ENCODE results near the gene NACC1. TPM values are rescaled to one million over a fixed set of nuclear protein-coding genes. Genes with fewer than 3 reads are reported as not detected.

The NACC1 gene
- total and polyA plus RNA-seq, 2 donors (not counting 3 experiments of a cell fraction or from before 2014, with no cell fraction given), result 97.6 to 120 TPM

- Histone ChIP-seq H3K4me3 (replicated peaks in 1 of 3; ENCODE audit: insufficient read depth in 1 of 3, low read depth in 1 of 3, low read length in 3 of 3) (no peak overlapping the region), H3K27me3 (ENCODE audit: control insufficient read depth in 2 of 2, insufficient read depth in 2 of 2, low read length in 2 of 2) (no peaks in the 10 kb centered on the region), H3K9me1 (replicated peaks; ENCODE audit: control insufficient read depth, extremely low read depth, insufficient read depth, low read length) (no peaks in the 10 kb centered on the region), H3K36me3 (ENCODE audit: control insufficient read depth in 2 of 2, extremely low read depth in 1 of 2, insufficient read depth in 2 of 2, low read length in 2 of 2) (peaks cover 0 to 7% of the 10 kb centered on the region in 2 experiments), H4K20me1 (replicated peaks; ENCODE audit: control insufficient read depth, extremely low read depth, insufficient read depth, low read length) (no peaks in the 10 kb centered on the region), H3K79me2 (ENCODE audit: control insufficient read depth, insufficient read depth, low read length) (peaks cover 88% of the 10 kb centered on the region), H3K27ac (ENCODE audit: insufficient read depth, low read depth, low read length) (no peak overlapping the region), H3K9me3 (replicated peaks; ENCODE audit: control insufficient read depth, insufficient read depth, low read length) (no peaks in the 10 kb centered on the region), H2AFZ (ENCODE audit: low read depth, low read length) (no peak overlapping the region), H3K4me1 (ENCODE audit: control insufficient read depth, extremely low read depth, insufficient read depth, low read length) (peaks cover 8% of the 10 kb centered on the region), H3K9ac (replicated peaks; ENCODE audit: extremely low read depth, insufficient read depth, low read length) (no peak overlapping the region), H3K4me2 (ENCODE audit: insufficient read depth, low read length) (no peak overlapping the region)
- FAIRE-seq (no peak), DNase-seq (ENCODE audit: low read depth, low spot score) (no peak)
- BruUV-seq (replicated peaks), result no TSS peak
- intact Hi-C loops (cut with micrococcal nuclease), result no loop called here
- CTCF ChIA-PET, result interaction anchor here (0.6 kb wide), 1 partner anchor 111 kb away, joined by 3 read pairs; no protein-coding TSS in a partner anchor
- dilution Hi-C loops (cut with MboI; ENCODE audit: extremely low pct_ligation_motif_present, low sequenced_read_pairs), result no loop called here
- POLR2A ChIA-PET, result no interaction called here
- TF ChIP-seq EZH2 (IDR thresholded peaks at IDR 0.05; ENCODE audit: borderline replicate concordance, low read depth, low read length, severe bottlenecking) (no peak), JUN (IDR thresholded peaks at IDR 0.05; ENCODE audit: borderline replicate concordance, insufficient read depth, insufficient read length, low read depth) (no peak), MYC (IDR thresholded peaks at IDR 0.05; ENCODE audit: low read depth, low read length) (no peak), GATA2 (IDR thresholded peaks at IDR 0.05; ENCODE audit: insufficient read depth, insufficient read length, low read depth, low read length) (no peak), FOS (IDR thresholded peaks at IDR 0.05; ENCODE audit: borderline replicate concordance, insufficient read depth, low read length) (no peak), POLR2A (IDR thresholded peaks at IDR 0.05; ENCODE audit: low read depth, low read length) (no peak), POLR2AphosphoS5 (IDR thresholded peaks at IDR 0.05; ENCODE audit: insufficient read depth, low read depth, low read length) (no peak)
- TF ChIP-seq, protein P1, sequence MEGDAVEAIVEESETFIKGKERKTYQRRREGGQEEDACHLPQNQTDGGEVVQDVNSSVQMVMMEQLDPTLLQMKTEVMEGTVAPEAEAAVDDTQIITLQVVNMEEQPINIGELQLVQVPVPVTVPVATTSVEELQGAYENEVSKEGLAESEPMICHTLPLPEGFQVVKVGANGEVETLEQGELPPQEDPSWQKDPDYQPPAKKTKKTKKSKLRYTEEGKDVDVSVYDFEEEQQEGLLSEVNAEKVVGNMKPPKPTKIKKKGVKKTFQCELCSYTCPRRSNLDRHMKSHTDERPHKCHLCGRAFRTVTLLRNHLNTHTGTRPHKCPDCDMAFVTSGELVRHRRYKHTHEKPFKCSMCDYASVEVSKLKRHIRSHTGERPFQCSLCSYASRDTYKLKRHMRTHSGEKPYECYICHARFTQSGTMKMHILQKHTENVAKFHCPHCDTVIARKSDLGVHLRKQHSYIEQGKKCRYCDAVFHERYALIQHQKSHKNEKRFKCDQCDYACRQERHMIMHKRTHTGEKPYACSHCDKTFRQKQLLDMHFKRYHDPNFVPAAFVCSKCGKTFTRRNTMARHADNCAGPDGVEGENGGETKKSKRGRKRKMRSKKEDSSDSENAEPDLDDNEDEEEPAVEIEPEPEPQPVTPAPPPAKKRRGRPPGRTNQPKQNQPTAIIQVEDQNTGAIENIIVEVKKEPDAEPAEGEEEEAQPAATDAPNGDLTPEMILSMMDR (IDR thresholded peaks at IDR 0.05; ENCODE audit: extremely low read depth in 1 of 2, insufficient read depth in 1 of 2, low read depth in 1 of 2, low read length in 2 of 2), result no peak
- TF ChIP-seq, protein P2, sequence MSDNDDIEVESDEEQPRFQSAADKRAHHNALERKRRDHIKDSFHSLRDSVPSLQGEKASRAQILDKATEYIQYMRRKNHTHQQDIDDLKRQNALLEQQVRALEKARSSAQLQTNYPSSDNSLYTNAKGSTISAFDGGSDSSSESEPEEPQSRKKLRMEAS (IDR thresholded peaks at IDR 0.05; ENCODE audit: insufficient read depth, insufficient read length), result no peak
These were observed 5.2 kb downstream of the NACC1 start for GRCh38 chr19:13122980-13123957.
